K562 (cell line): ENCODE results near the gene UQCR11. TPM values are rescaled to one million over a fixed set of nuclear protein-coding genes. Genes with fewer than 3 reads are reported as not detected.

Source experiments
- ASH1L ChIP-seq: fragments of 450-650 bp; IDR thresholded peaks from 2 replicates; pipeline ENCODE4 v1.6.1; 2018; ENCODE audit warnings: borderline replicate concordance, mild to moderate bottlenecking, low read depth; ENCODE audit not compliant: partially characterized antibody
- CHD1 ChIP-seq: fragments of 200-600 bp; sonication (generic); IDR thresholded peaks from one replicate; pipeline ENCODE4 v1.6.1; 2012; ENCODE audit warnings: mild to moderate bottlenecking, moderate library complexity, low read length, inconsistent platforms
- CTCFL ChIP-seq: IDR thresholded peaks from 2 replicates; pipeline ENCODE4 v1.6.1; 2011; ENCODE audit warnings: borderline replicate concordance, low read depth, mild to moderate bottlenecking, moderate library complexity, low read length; ENCODE audit not compliant: insufficient read depth, poor library complexity, severe bottlenecking
- DIDO1 ChIP-seq: fragments of 450-650 bp; IDR thresholded peaks from 2 replicates; pipeline ENCODE4 v1.6.1; 2016; ENCODE audit warnings: low read depth, missing biosample characterization, missing genetic modification characterization
- DNMT1 ChIP-seq: fragments of 450-650 bp; IDR thresholded peaks from 2 replicates; pipeline ENCODE4 v1.6.1; 2016; ENCODE audit warnings: antibody characterized with exemption, mild to moderate bottlenecking
- E2F6 ChIP-seq, 2 experiments: IDR thresholded peaks; 2 replicates each; pipeline ENCODE4 v1.6.1; 2011; ENCODE audit warnings: borderline replicate concordance in 1 of 2, control low read depth in 1 of 2, low read depth in 1 of 2, low read length in 1 of 2, mild to moderate bottlenecking in 1 of 2, mixed read lengths in 1 of 2, moderate library complexity in 1 of 2; ENCODE audit not compliant: insufficient read depth in 1 of 2, insufficient read length in 1 of 2, poor library complexity in 1 of 2, severe bottlenecking in 1 of 2; ENCODE audit errors: extremely low read depth in 1 of 2
- EWSR1 ChIP-seq: fragments of 450-650 bp; IDR thresholded peaks from 2 replicates; pipeline ENCODE4 v1.6.1; 2018; ENCODE audit warnings: borderline replicate concordance, mild to moderate bottlenecking, low read depth, moderate library complexity; ENCODE audit not compliant: partially characterized antibody
- GMEB1 ChIP-seq: fragments of 250-450 bp; sonication (Bioruptor Pico); IDR thresholded peaks from 2 replicates; pipeline ENCODE4 v1.4.0; 2020; ENCODE audit warnings: mild to moderate bottlenecking
- HBP1 ChIP-seq: fragments of 450-650 bp; formaldehyde crosslinking; IDR thresholded peaks from 2 replicates; pipeline ENCODE4 v1.4.0; 2022; ENCODE audit warnings: missing genetic modification characterization
- HIVEP1 ChIP-seq: fragments of 250-450 bp; sonication (Bioruptor Pico); IDR thresholded peaks from 2 replicates; pipeline ENCODE4 v1.4.0; 2020; ENCODE audit warnings: mild to moderate bottlenecking
- IFI16 ChIP-seq: fragments of 250-450 bp; sonication (Bioruptor Pico); IDR thresholded peaks from 2 replicates; pipeline ENCODE4 v2.1.2; 2022; ENCODE audit warnings: mild to moderate bottlenecking, inconsistent platforms
- NCOR1 ChIP-seq: fragments of 450-650 bp; IDR thresholded peaks from 2 replicates; pipeline ENCODE4 v1.6.1; 2016; ENCODE audit warnings: mild to moderate bottlenecking, moderate library complexity
- PHB2 ChIP-seq: fragments of 450-650 bp; IDR thresholded peaks from 2 replicates; pipeline ENCODE4 v1.6.1; 2017; ENCODE audit warnings: low read depth
- RBFOX2 ChIP-seq: fragments of 200-400 bp; formaldehyde crosslinking; IDR thresholded peaks from 2 replicates; pipeline ENCODE4 v1.6.1; 2017; ENCODE audit warnings: low read depth, mild to moderate bottlenecking, low read length, moderate library complexity
- RFX5 ChIP-seq: IDR thresholded peaks from 2 replicates; pipeline ENCODE4 v1.6.1; 2011; ENCODE audit warnings: low read depth, mild to moderate bottlenecking, improper control_type of control experiment, low read length
- SIN3A ChIP-seq, 2 experiments: fragments of 150-350 bp in 1 of 2; IDR thresholded peaks; 2 replicates each; pipeline ENCODE4 v1.6.1; 2011 to 2016; ENCODE audit warnings: borderline replicate concordance in 2 of 2, low read depth in 2 of 2, low read length in 2 of 2, mild to moderate bottlenecking in 2 of 2, moderate library complexity in 2 of 2; ENCODE audit not compliant: control insufficient read depth in 1 of 2
- SMAD4 ChIP-seq: fragments of 250-450 bp; sonication (Bioruptor Pico); conservative IDR thresholded peaks from 2 replicates; pipeline ENCODE4 v1.8.0; 2021; ENCODE audit warnings: inconsistent platforms, mild to moderate bottlenecking, moderate library complexity
- XRCC5 ChIP-seq: fragments of 200-400 bp; formaldehyde crosslinking; IDR thresholded peaks from 2 replicates; pipeline ENCODE4 v1.6.1; 2017; ENCODE audit warnings: low read depth, mild to moderate bottlenecking, low read length
- polyA plus RNA-seq, 8 experiments: library from polyadenylated mRNA; depleted of rRNA in 4 of 8; stranded (reverse) in 5 of 8; unstranded in 3 of 8; fragments of >200 nt; fragmentation: Nextera tagmentation in 2 of 8; fragmentation: Illumina TruSeq in 1 of 8; extraction: Ambion mirVana in 2 of 8; extraction: Trizol in 1 of 8; gene quantifications; 2 replicates each; pipeline versions ENCODE4 v1.2.1 to v1.2.3, GENCODE V29; 2011 to 2014; ENCODE audit warnings: inconsistent platforms in 1 of 8, missing spikeins in 1 of 8
- total RNA-seq, 7 experiments: library from RNA; depleted of rRNA in 6 of 7; stranded (reverse); fragments of >200 nt in 6 of 7; fragmentation: Illumina TruSeq in 2 of 7; extraction: Trizol in 2 of 7; gene quantifications; 2 replicates each; pipeline versions ENCODE4 v1.2.1 to v1.2.3, GENCODE V29; 2011 to 2021; ENCODE audit warnings: low replicate concordance in 1 of 7

Gene UQCR11
- total and polyA plus RNA-seq, 9 of the 15 experiments (the other 6 are each of a cell fraction or from before 2014, with no cell fraction given) = 57.6 to 394 (median 259) TPM

- TF ChIP-seq E2F6 (IDR thresholded peaks at IDR 0.05; ENCODE audit: borderline replicate concordance in 1 of 2, extremely low read depth in 1 of 2, insufficient read depth in 1 of 2, insufficient read length in 1 of 2, low read depth in 1 of 2, low read length in 1 of 2, poor library complexity in 1 of 2, severe bottlenecking in 1 of 2) (peak in 1 of 2 experiments; percentile 45), IFI16 (no peak), CHD1 (no peak), SMAD4 (CRISPR knock-in tag) (peak; percentile 85), SIN3A (IDR thresholded peaks at IDR 0.05; ENCODE audit: borderline replicate concordance in 2 of 2, control insufficient read depth in 1 of 2, low read depth in 2 of 2, low read length in 2 of 2) (no peak), DIDO1 (tag) (peak; percentile 31; the same call in 1 of the 2 replicates), NCOR1 (no peak; the same call in 1 of the 2 replicates), EWSR1 (no peak), CTCFL (no peak), ASH1L (peak; percentile 94), RFX5 (no peak), HBP1 (no peak), PHB2 (no peak), GMEB1 (peak; percentile 82), HIVEP1 (CRISPR knock-in tag) (no peak), DNMT1 (no peak), RBFOX2 (peak; percentile 96), XRCC5 (0 out of 2 replicates have a peak, but pooled peaks have one; percentile 52)
These were observed 47.4 kb upstream of the UQCR11 start, which contains the start of gene TCF3 (continued) for GRCh38 chr19:1652471-1653299.
